Suprapubic skin (tissue), 4 donors: ENCODE results near the gene DARS1.

Source experiments
- EP300 ChIP-seq: sonication (generic); formaldehyde crosslinking; IDR thresholded peaks from one replicate; pipeline ENCODE4 v1.6.1; 2017; ENCODE audit warnings: antibody characterized with exemption
- POLR2AphosphoS5 ChIP-seq, 3 donors: sonication (generic); formaldehyde crosslinking; IDR thresholded peaks; one replicate each; pipeline ENCODE4 v1.6.1; 2017; ENCODE audit warnings: antibody characterized with exemption in 3 of 3

DNA sequence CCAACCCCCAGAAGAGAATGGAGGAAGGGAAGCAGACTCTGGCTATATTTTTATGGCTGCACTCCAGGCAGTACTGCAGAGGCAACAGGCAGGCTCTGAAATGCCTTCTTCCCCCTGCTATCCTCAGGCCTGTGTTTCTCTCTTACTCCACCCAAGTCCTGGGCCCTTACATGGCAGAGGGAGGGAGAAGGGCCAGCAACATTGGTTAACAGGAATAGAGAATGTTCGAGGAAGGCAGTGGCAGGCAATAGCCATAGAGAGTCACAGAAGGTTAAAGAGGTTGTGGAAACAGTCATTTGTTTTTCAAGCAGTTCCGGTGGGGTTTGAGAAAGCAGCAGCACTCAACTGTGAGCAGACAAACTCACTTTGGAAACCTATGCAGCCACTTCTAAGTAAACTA, 15.1 kb upstream of the DARS1 start:
- TF ChIP-seq POLR2AphosphoS5 (IDR thresholded peaks at IDR 0.05): no peak
- TF ChIP-seq EP300: no peak
